GM18870 (cell line): Measurements from ENCODE around the gene CPB2.

ENCODE experiments used
- ATAC-seq: cut with Tn5 transposase; IDR thresholded peaks from one replicate; pipeline ENCODE4 v1.9.1; 2021; ENCODE audit warnings: moderate library complexity; ENCODE audit not compliant: unreplicated experiment

Gene CPB2

DNA sequence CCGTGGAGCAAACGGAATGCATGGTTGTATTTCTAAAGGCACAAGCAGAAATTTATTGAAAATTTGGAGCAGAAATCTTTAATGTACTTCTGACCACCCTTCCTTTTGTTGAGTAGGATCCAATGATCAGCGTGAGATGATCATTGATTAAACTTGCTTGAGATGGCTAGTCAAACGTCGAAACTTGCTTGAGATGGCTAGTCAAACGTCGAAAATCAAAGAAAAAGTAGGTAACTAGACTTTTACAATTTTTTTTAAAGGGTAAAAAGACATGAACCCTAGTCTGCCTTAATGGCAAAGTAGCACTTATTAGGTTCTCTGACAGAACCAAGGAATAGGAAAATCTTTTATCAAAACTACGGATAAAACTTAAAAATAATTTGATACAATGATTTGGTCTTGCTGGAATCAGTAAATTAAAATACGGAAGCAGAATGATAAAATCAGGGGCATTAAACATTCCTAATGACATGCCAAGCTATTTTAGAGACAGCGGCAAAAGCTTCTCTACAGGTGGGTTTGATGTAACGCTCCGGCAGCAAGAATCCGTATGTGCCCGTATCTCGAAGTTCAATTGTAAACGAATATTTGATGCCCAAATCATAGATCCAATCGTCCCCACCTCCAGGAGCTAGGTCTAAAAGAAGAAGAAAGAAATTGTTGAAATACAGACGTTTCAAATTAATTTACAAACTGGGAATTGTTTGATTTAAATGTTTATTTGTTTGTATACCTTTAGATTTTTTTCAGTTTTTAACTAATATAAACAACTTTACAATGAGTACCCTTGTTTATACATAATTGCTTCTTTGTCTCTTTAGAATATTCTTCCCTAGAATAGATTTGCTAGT is 51.4 kb downstream of the CPB2 start:
- no peak for ATAC-seq

- ATAC-seq, result peak; percentile 98
These were observed 52.3 kb downstream of the CPB2 start, which contains the start of gene ZC3H13 for GRCh38 chr13:46052319-46053161. Gene ZC3H13, minus strand, starts transcription at chr13:46052746. Its CDS starts 7,239 bp downstream, at chr13:46045507.

GRCh38 chr13:46051968-46052318 is 52.9 kb downstream of the CPB2 start:
- no peak for ATAC-seq

DNA sequence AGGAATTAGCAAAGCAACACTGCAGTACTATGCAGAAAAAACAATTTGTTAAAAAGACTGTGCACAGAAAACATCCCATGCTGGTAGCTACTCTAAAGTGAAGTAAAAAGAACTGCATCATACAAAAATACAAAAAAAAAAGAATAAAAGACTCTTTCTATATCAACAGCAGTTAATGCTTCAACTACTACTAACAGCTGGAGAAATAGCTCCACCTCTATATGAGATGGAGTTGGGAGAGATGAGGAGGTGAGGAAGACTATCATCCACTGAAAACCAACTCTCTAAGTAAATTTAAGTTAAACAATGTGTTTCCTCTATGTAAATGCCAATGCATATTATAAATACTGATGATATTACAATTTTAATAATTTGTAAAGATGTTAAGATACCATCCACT is 54.1 kb downstream of the CPB2 start:
- no peak for ATAC-seq

GRCh38 chr13:46045424-46045823 is 59.4 kb downstream of the CPB2 start:
- no peak for ATAC-seq

GRCh38 chr13:46043647-46044046 is 61.2 kb downstream of the CPB2 start:
- no peak for ATAC-seq

DNA sequence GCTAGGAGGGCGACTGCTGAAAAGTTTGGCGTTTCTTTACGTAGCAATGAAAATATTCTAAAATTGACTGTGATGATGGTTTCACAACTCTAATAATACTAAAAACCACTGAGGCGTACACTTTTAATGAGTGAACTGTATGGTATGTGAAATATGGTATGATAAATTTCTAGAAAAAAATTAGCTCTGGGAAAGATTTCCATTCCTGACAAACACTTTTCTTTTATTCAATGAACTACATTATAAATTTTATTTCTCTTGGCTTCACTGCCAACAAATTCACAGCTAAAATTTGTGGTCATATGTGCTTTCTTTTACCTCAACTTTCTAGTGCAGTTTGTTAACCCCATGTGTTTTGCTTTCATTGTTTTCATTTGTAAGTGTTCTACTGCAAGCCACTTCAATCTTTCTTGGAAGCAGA is 63.4 kb downstream of the CPB2 start:
- ATAC-seq, result no peak

DNA sequence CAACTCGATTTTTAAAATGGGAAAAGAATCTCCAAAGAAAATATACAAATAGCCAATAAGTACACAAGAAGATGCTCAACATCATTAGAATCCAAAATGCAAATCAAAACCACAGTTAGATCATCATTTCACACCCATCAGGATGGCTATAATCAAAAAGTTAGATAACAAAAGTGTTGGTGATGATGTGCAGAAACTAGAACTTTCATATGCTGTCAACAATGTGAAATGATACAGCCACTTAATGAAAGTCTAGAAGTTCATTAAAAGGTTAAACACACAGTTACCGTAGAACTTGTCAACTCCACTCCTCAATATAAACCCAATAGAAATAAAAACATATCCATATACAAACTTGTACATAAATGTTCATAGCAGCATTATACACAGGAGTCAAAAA is 64.1 kb downstream of the CPB2 start:
- no peak for ATAC-seq

DNA sequence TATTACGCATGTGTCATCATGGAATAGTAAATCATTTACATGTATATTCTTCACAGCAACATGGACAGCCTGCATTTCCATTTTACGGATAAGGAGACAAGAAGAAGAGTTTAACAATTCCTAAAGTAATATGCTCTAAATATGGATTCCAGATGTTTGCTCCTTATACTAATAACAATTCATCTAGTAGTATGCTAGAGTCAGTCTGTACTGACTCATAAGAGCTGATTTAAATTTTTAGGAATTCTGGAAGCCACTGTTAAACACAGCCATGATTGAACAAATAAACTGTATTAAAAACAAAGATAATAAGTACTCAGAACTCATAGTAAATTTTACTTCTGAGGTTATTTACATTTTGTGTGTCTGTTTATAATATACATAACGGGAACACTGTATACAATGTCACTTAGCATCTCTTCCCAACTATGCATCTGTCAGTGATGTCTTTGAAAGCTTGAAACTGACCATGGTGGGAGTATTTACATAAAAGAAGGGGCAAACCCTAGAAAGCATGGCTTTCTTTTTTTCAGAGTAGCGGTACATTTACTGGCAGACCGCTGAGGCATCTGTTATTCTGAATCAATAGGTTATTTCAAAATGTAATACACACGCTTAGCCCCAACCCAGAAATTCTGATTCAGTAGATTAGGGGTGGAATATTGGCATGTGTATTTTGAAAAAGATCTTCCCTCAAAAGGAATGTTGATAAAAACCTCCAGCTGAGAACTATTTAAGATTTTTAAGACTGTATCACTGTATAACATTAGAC is 65.2 kb downstream of the CPB2 start:
- no peak for ATAC-seq

DNA sequence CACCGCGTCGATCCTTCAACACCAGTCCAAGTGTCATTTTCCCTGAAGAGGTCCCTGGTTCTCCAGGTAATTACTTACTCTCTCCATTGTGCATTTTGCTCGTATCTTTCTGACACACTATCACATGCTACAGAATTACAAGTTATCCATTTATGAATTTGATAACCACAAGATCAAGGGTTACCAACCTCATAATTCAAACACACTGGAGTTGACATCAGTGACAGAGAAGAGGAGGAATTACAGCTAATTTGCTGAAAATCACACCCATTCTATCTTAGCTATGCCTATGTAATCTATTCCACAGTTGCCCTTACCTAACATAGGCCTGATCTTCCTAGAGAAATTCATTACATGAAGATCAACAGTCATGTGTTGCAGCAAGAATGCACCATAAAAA is 66.5 kb downstream of the CPB2 start:
- no peak for ATAC-seq

DNA sequence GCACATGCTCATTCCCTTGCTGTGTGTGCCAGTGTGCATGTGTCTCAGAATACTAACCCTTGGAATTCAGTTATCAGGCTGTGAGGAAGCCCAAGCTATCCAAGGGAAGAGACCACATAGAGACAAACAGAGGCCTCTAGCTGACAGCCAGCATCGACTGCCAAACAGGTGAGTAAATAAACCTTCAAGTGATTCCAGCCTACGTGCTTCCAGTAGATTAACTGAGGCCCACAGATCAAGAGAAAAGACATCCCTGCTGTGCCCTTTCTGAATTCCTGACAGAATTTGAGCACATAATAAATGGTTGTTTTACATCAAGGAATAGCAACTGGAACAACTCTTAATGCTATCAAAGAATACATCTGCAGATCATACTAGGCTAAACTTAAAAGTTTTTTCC is 69.8 kb downstream of the CPB2 start:
- no peak for ATAC-seq

GRCh38 chr13:46032341-46032740 is 72.5 kb downstream of the CPB2 start:
- no peak for ATAC-seq

GRCh38 chr13:46031581-46032263 is 73.1 kb downstream of the CPB2 start:
- ATAC-seq, result no peak

- ATAC-seq, result no peak
These were observed 79.7 kb downstream of the CPB2 start for GRCh38 chr13:46025157-46025556.

DNA sequence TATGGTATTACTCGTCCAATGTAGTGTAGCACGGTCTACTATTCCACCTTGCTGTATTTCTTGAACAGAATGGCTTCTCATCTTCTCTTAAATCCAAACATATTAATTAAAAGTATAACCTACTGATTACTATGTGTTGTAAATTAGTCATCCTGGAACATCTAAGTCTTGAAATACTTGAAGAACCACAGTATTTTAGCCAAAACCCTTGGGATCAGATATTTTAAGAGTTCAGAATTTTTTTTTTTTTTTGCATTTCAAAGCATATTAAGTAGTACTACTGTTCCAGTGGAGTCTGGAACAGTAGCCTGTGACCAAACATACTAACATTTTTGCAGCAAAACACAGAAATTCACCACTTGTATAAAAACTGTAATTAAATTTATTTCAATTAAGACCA is 82.4 kb downstream of the CPB2 start:
- no peak for ATAC-seq

DNA sequence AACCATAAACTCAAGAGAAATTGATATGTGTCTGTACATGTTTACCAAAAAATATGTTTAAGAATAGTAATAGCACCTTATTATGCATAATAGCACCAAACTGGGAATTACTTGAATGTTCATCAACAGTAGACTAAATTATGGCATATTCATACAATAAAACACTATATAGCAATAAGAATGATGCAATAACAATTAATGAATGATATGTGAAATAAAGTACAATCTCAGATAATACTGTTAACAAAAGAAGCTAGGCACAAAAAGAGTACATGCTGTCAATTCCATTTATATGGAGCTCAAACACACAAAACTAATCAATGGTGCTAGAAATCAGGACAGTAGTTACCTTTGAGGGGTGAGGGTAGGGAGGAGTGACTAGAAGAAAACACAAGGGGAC is 88.6 kb downstream of the CPB2 start:
- no peak for ATAC-seq

GRCh38 chr13:46015366-46015765 is 89.5 kb downstream of the CPB2 start:
- no peak for ATAC-seq

DNA sequence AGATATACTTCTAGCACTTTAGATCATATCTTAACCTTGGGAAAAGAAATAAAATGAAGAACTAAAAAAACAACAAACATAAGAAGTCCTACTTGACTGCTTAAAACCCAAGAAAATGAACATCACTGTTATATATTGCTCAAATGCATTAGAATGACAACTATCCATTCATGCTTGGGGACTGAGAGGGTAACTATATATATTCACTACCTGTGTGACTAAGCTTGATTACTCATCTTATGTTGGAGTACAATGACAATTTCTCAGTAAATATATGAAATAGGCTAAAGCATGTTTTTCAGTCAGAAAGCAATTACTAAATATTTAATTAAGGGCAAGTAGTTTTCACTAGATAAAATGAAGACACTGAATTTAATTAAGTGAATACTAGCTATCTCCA is 92.4 kb downstream of the CPB2 start:
- no peak for ATAC-seq

DNA sequence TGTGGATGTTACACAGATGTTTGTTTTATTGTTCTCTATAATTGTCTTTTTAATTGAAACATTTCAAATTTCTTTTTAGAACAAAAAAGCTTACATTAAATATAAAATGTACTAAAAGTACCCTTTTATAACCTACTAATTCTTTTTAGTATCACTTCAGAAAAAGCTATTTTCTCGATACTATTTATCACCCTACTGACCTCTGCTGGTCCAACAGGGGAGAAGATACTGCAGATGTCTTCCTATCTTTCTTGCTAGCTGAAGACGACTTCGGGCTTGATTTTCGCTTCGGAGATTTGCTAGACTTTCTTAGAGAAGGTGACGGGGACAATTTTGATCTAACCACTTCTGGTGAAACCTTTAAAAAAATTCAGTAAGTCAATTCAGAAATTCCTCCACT is 94.7 kb downstream of the CPB2 start:
- no peak for ATAC-seq

GRCh38 chr13:46008631-46009030 is 96.2 kb downstream of the CPB2 start:
- no peak for ATAC-seq
